C4-2B (cell line): ENCODE results near the gene SIAH3.

Source experiments
- ZFX ChIP-seq: fragments of 450-650 bp; IDR thresholded peaks from 2 replicates; pipeline ENCODE4 v1.6.1; 2017
- TF ChIP-seq, protein P1 (sequence below): fragments of 450-650 bp; conservative IDR thresholded peaks from 2 replicates; pipeline ENCODE4 v1.5.1; 2017; ENCODE audit warnings: mild to moderate bottlenecking

DNA sequence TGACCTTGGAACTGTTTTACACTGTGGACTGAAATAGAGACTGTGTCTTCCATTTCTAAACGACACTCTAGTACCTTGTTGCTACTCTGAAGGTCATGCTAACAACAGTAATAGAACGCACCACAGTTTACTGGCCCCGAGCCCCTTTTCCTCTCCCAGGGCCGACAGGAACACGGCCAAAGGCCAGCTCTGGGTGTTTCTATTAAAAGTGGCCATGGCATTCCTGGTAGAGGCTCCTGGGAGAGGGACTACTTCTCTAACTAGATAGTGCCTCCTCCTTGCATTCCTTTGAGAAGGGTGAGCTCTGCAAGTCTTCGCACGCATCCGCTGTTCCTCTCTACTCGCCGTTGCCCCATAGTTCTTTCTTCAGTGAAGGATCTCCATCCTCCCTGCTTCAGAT lies 18.7 kb upstream of the SIAH3 start:
- TF ChIP-seq, protein P1, sequence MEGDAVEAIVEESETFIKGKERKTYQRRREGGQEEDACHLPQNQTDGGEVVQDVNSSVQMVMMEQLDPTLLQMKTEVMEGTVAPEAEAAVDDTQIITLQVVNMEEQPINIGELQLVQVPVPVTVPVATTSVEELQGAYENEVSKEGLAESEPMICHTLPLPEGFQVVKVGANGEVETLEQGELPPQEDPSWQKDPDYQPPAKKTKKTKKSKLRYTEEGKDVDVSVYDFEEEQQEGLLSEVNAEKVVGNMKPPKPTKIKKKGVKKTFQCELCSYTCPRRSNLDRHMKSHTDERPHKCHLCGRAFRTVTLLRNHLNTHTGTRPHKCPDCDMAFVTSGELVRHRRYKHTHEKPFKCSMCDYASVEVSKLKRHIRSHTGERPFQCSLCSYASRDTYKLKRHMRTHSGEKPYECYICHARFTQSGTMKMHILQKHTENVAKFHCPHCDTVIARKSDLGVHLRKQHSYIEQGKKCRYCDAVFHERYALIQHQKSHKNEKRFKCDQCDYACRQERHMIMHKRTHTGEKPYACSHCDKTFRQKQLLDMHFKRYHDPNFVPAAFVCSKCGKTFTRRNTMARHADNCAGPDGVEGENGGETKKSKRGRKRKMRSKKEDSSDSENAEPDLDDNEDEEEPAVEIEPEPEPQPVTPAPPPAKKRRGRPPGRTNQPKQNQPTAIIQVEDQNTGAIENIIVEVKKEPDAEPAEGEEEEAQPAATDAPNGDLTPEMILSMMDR = no peak
- no peak for TF ChIP-seq ZFX
